ENCODE results near the gene DLGAP5.

DNA sequence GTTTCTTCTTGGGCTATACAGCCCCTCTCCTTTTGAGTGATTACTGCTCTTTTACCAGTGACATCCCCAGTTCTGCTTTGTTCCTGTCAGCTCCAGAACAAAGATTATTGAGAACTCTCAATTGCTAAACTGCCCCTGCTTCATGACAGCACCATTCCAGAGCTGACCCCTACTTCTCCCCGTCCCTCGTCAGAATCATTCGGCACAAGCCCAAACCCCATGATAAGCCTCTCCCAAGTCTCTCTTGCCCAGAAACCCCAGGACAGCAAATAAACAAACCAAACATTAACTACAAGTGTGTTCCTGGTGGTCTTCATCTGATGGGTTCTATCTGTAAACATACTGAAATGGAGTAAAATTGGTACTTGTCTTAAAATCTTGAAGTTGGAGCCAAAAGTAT lies 9.3 kb upstream of the DLGAP5 start:
- TF ChIP-seq, protein P1, sequence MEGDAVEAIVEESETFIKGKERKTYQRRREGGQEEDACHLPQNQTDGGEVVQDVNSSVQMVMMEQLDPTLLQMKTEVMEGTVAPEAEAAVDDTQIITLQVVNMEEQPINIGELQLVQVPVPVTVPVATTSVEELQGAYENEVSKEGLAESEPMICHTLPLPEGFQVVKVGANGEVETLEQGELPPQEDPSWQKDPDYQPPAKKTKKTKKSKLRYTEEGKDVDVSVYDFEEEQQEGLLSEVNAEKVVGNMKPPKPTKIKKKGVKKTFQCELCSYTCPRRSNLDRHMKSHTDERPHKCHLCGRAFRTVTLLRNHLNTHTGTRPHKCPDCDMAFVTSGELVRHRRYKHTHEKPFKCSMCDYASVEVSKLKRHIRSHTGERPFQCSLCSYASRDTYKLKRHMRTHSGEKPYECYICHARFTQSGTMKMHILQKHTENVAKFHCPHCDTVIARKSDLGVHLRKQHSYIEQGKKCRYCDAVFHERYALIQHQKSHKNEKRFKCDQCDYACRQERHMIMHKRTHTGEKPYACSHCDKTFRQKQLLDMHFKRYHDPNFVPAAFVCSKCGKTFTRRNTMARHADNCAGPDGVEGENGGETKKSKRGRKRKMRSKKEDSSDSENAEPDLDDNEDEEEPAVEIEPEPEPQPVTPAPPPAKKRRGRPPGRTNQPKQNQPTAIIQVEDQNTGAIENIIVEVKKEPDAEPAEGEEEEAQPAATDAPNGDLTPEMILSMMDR (IDR thresholded peaks at IDR 0.05; ENCODE audit: low read depth, low read length): no peak
- no peak for TF ChIP-seq EZH2phosphoT487 (IDR thresholded peaks at IDR 0.05; ENCODE audit: low read depth)
